Panc1 (cell line): ENCODE results near the gene MYPN.

Source experiments
- CTCF ChIP-seq: fragments of 450-650 bp; IDR thresholded peaks from 2 replicates; pipeline ENCODE4 v1.5.1; 2017; ENCODE audit warnings: mild to moderate bottlenecking
- POLR2AphosphoS5 ChIP-seq: IDR thresholded peaks from 2 replicates; pipeline ENCODE4 v1.6.1; 2012; ENCODE audit warnings: mild to moderate bottlenecking, low read depth, low read length, moderate library complexity
- REST ChIP-seq, 2 experiments: IDR thresholded peaks; 2 replicates each; pipeline ENCODE4 v1.6.1; 2011 to 2012; ENCODE audit warnings: low read depth in 2 of 2, control low read depth in 1 of 2, low read length in 1 of 2, mild to moderate bottlenecking in 1 of 2, moderate library complexity in 1 of 2; ENCODE audit not compliant: insufficient read depth in 1 of 2
- SIN3A ChIP-seq: IDR thresholded peaks from 2 replicates; pipeline ENCODE4 v1.6.1; 2012; ENCODE audit warnings: low read depth, mild to moderate bottlenecking, low read length, moderate library complexity, borderline replicate concordance; ENCODE audit not compliant: insufficient read depth
- TCF7L2 ChIP-seq: IDR thresholded peaks from 2 replicates; pipeline ENCODE4 v1.6.1; 2011; ENCODE audit warnings: mild to moderate bottlenecking, low read depth, low read length, inconsistent platforms

GRCh38 chr10:68081916-68082315 is 27.4 kb upstream of the MYPN start:
- TF ChIP-seq CTCF (no peak), REST (IDR thresholded peaks at IDR 0.05; ENCODE audit: insufficient read depth in 1 of 2, low read depth in 2 of 2, low read length in 1 of 2) (no peak), POLR2AphosphoS5 (no peak), TCF7L2 (no peak), SIN3A (no peak)
